ENCODE data around the gene TENM4. TPM values are rescaled to one million over a fixed set of nuclear protein-coding genes. Genes with fewer than 3 reads are reported as not detected.

TENM4 gene
- total and polyA plus RNA-seq, 2 of the 8 experiments (the other 6 are each of a cell fraction or from before 2014, with no cell fraction given) = 3.5 to 7.2 TPM

DNA sequence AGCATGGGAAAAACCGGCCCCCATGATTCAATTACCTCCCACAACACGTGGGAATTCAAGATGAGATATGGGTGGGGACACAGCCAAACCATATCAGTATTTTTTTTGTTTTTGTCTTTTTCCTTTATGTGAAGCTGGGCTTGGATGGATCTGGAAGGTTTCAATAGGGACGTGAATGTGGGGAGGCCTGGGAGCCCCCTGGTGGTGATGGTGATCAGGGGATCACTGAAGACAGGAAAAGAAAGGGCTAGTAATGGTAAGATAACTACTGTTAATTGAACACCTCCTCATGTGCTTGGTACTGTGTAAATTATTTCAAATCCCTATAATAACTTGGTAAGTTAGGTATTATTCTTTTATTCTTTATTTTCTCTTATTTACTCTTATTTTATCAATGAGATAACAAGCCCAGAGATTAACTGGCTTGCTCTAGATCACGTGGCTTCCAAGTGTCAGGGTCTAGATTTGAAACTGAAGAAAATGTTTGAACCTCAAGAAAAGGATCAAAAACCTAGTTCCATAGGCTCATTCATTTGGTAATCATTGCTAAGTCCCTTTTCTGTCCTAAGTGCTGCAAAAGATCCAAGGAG lies 364.2 kb downstream of the TENM4 start:
- no peak for FAIRE-seq
- Histone ChIP-seq H4K8ac (ENCODE audit: extremely low read depth, insufficient read depth, low read length) (no peak overlapping the region), H3K36me3 (ENCODE audit: control insufficient read depth in 2 of 4, insufficient read depth in 4 of 4, low read length in 3 of 4) (no peaks in the 10 kb centered on the region), H3K79me2 (ENCODE audit: control insufficient read depth in 1 of 2, insufficient read depth in 2 of 2, low read length in 2 of 2) (no peaks in the 10 kb centered on the region), H4K5ac (ENCODE audit: insufficient read length, low read depth, low read length) (no peak overlapping the region), H3K18ac (ENCODE audit: extremely low read depth, low read length) (no peak overlapping the region), H4K91ac (replicated peaks; ENCODE audit: insufficient read length, low read length) (no peak overlapping the region), H3K56ac (replicated peaks; ENCODE audit: insufficient read length, low read depth, low read length) (no peak overlapping the region), H3K23me2 (ENCODE audit: low read depth, low read length) (no peaks in the 10 kb centered on the region), H2BK15ac (ENCODE audit: low read length) (no peak overlapping the region), H3K14ac (ENCODE audit: insufficient read length) (no peak overlapping the region), H3K79me1 (ENCODE audit: low read depth, low read length) (no peaks in the 10 kb centered on the region), H3K4me2 (ENCODE audit: insufficient read depth in 1 of 2, low read depth in 2 of 2, low read length in 2 of 2) (no peak overlapping the region), H3K4me3 (ENCODE audit: extremely low read depth in 1 of 4, insufficient read depth in 2 of 4, low read depth in 3 of 4, low read length in 4 of 4) (no peak overlapping the region), H3K27ac (ENCODE audit: low read depth, low read length) (no peak overlapping the region), H3K9ac (replicated peaks in 1 of 4; ENCODE audit: extremely low read depth in 1 of 4, low read depth in 3 of 4, low read length in 3 of 4) (no peak overlapping the region), H3K27me3 (replicated peaks in 1 of 4; ENCODE audit: control insufficient read depth in 3 of 4, extremely low read depth in 1 of 4, insufficient read depth in 3 of 4, low read length in 3 of 4) (no peaks in the 10 kb centered on the region), H2BK12ac (ENCODE audit: low read depth, low read length) (no peak overlapping the region), H3K4ac (replicated peaks; ENCODE audit: insufficient read length, low read depth, low read length) (no peak overlapping the region), H3K4me1 (replicated peaks in 1 of 4; ENCODE audit: control insufficient read depth in 3 of 4, insufficient read depth in 4 of 4, low read length in 3 of 4) (peaks cover 2 to 11% (median 4%) of the 10 kb centered on the region in 4 experiments), H2BK20ac (ENCODE audit: low read length) (no peak overlapping the region), H2AK5ac (ENCODE audit: low read depth, low read length) (no peak overlapping the region), H2BK120ac (replicated peaks; ENCODE audit: low read depth, low read length) (no peak overlapping the region), H2AFZ (ENCODE audit: low read length) (no peak overlapping the region), H4K20me1 (replicated peaks in 1 of 2; ENCODE audit: control insufficient read depth in 1 of 2, insufficient read depth in 2 of 2, low read length in 2 of 2) (no peaks in the 10 kb centered on the region), H2BK5ac (ENCODE audit: low read depth, low read length) (no peak overlapping the region), H3K23ac (ENCODE audit: insufficient read length) (no peak overlapping the region), H3K9me3 (ENCODE audit: insufficient read depth in 2 of 2, low read depth in 1 of 2, low read length in 1 of 2) (peaks cover 0 to 7% of the 10 kb centered on the region in 2 experiments; a peak in 1 of 4 replicates)
- DNase-seq (ENCODE audit: low read depth in 1 of 2, low spot score in 2 of 2) = no peak
- POLR2A ChIA-PET (ENCODE audit: partially characterized antibody) = interaction anchor here (1.0 kb wide), 1 partner anchor 11 kb away, joined by 3 read pairs; no protein-coding TSS in a partner anchor
- CTCF ChIA-PET (ENCODE audit: partially characterized antibody) = interaction anchor here (0.6 to 2.9 kb wide), 23 partner anchors 9 to 430 kb away, joined by 3 to 25 read pairs (median 4); no protein-coding TSS in a partner anchor
- WGBS, 2 experiments (ENCODE audit: extremely low coverage in 1 of 2, insufficient coverage in 1 of 2, insufficient read length in 1 of 2, insufficient replicate concordance in 2 of 2, low coverage in 1 of 2, low lambda C conversion rate in 2 of 2, missing lambda C conversion rate in 1 of 2) = 76% methylated on average over 4 of the region's 4 CpGs; no CpG with 5 or more reads in 1 of the 2 experiments
- no peak for TF ChIP-seq FOSL1 (IDR thresholded peaks at IDR 0.05; ENCODE audit: insufficient read depth, low read depth, low read length)
- TF ChIP-seq ASH2L (IDR thresholded peaks at IDR 0.05; ENCODE audit: low read length) = no peak
- no peak for TF ChIP-seq SIX5 (IDR thresholded peaks at IDR 0.05; ENCODE audit: low read depth, low read length)
- no peak for TF ChIP-seq SAP30 (IDR thresholded peaks at IDR 0.05; ENCODE audit: insufficient read depth, insufficient replicate concordance, low read length)
- TF ChIP-seq, protein P1, sequence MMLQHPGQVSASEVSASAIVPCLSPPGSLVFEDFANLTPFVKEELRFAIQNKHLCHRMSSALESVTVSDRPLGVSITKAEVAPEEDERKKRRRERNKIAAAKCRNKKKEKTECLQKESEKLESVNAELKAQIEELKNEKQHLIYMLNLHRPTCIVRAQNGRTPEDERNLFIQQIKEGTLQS (IDR thresholded peaks at IDR 0.05; ENCODE audit: insufficient read depth, low read depth, low read length) = no peak
- TF ChIP-seq CEBPB (IDR thresholded peaks at IDR 0.05; ENCODE audit: low read depth, low read length) = no peak
- TF ChIP-seq RAD21 (IDR thresholded peaks at IDR 0.05 in 1 of 2, conservative IDR thresholded peaks at IDR 0.05 in 1 of 2; ENCODE audit: low read depth in 2 of 2, low read length in 2 of 2) = peak; percentile 60 to 66
- TF ChIP-seq YY1 (IDR thresholded peaks at IDR 0.05; ENCODE audit: low read depth, low read length) = no peak
- no peak for TF ChIP-seq TCF12 (IDR thresholded peaks at IDR 0.05; ENCODE audit: low read depth, low read length)
- TF ChIP-seq, protein P2, sequence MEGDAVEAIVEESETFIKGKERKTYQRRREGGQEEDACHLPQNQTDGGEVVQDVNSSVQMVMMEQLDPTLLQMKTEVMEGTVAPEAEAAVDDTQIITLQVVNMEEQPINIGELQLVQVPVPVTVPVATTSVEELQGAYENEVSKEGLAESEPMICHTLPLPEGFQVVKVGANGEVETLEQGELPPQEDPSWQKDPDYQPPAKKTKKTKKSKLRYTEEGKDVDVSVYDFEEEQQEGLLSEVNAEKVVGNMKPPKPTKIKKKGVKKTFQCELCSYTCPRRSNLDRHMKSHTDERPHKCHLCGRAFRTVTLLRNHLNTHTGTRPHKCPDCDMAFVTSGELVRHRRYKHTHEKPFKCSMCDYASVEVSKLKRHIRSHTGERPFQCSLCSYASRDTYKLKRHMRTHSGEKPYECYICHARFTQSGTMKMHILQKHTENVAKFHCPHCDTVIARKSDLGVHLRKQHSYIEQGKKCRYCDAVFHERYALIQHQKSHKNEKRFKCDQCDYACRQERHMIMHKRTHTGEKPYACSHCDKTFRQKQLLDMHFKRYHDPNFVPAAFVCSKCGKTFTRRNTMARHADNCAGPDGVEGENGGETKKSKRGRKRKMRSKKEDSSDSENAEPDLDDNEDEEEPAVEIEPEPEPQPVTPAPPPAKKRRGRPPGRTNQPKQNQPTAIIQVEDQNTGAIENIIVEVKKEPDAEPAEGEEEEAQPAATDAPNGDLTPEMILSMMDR (IDR thresholded peaks at IDR 0.05; ENCODE audit: control extremely low read depth in 1 of 3, insufficient read depth in 1 of 3, low read depth in 1 of 3, low read length in 3 of 3) = peak; percentile 68 to 76 (median 68)
